ENCODE data around the gene NR1H4. TPM values are rescaled to one million over a fixed set of nuclear protein-coding genes. Genes with fewer than 3 reads are reported as not detected.

NR1H4 gene
- total and polyA plus RNA-seq, 9 of the 15 experiments (the other 6 are each of a cell fraction or from before 2014, with no cell fraction given): 0.03 TPM; not detected in 8

DNA sequence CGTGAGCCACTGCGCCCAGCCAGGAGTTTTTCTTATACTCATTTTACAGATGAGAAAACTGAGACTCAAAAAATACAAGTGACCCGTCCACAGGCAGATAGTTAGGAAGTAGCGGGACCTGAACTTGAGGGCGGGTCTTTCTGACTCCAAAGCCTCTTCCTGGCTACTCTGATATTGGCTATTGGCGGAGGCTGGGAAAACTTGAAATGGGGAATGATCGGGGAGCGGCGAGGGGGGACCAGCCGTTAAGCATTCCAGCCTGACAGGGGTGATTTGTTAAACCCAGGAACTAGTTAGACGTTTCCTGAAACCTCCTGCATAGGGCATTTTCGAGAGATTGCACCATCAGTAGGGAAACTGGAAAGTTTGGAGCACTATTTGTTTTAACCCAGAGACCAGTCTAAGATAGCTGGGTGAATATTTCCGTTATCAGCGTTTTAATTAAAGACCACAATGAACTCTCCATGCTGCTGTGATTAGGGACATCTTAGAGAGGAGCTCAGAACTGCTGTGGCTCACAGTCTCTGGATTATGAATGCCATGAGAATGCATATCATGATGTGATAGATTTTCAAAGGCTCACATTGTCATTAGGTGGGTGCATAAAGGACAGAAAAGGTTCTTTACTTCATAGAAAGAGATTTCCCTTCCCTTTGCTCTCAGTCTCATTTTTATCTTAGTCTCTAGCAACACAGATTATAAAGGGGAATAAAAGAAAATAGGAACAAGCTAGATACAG is 2.5 kb downstream of the NR1H4 start:
- DNase-seq (ENCODE audit: extremely low read depth in 1 of 4, low spot score in 3 of 4) (no peak), FAIRE-seq (no peak), ATAC-seq (no peak)
- Histone ChIP-seq H3K4me3 (no peak overlapping the region), H3K27me3 (ENCODE audit: control insufficient read depth in 2 of 2, insufficient read depth in 2 of 2, low read length in 2 of 2) (no peaks in the 10 kb centered on the region; a peak in 1 of 5 replicates), H3K4me1 (replicated peaks in 1 of 2; ENCODE audit: control insufficient read depth in 2 of 2, insufficient read depth in 2 of 2, low read length in 2 of 2) (no peaks in the 10 kb centered on the region), H3K9me3 (replicated peaks; ENCODE audit: control insufficient read depth, insufficient read depth, low read depth, low read length) (no peaks in the 10 kb centered on the region), H3K4me2 (ENCODE audit: insufficient read depth, low read length) (no peak overlapping the region), H3K9me1 (ENCODE audit: control insufficient read depth, insufficient read depth, low read length) (no peaks in the 10 kb centered on the region), H3K36me3 (ENCODE audit: control insufficient read depth, insufficient read depth, low read length) (no peaks in the 10 kb centered on the region), H3K9ac (ENCODE audit: insufficient read depth in 1 of 2, low read depth in 2 of 2, low read length in 2 of 2) (no peak overlapping the region), H3K79me2 (ENCODE audit: control insufficient read depth, insufficient read depth, low read length) (no peaks in the 10 kb centered on the region), H4K20me1 (replicated peaks; ENCODE audit: control insufficient read depth, insufficient read depth, low read length) (no peaks in the 10 kb centered on the region), H3K27ac (ENCODE audit: extremely low read depth, low read depth, low read length) (no peak overlapping the region), H2AFZ (ENCODE audit: low read depth, low read length) (no peak overlapping the region)
- in situ Hi-C loops (cut with MboI): no loop called here
- TF ChIP-seq, protein P1, sequence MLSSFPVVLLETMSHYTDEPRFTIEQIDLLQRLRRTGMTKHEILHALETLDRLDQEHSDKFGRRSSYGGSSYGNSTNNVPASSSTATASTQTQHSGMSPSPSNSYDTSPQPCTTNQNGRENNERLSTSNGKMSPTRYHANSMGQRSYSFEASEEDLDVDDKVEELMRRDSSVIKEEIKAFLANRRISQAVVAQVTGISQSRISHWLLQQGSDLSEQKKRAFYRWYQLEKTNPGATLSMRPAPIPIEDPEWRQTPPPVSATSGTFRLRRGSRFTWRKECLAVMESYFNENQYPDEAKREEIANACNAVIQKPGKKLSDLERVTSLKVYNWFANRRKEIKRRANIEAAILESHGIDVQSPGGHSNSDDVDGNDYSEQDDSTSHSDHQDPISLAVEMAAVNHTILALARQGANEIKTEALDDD (IDR thresholded peaks at IDR 0.05): no peak
- no peak for TF ChIP-seq SRSF7 (optimal IDR thresholded peaks at IDR 0.05; ENCODE audit: low read depth, low read length)
- TF ChIP-seq POLR2AphosphoS2 (IDR thresholded peaks at IDR 0.05; ENCODE audit: low read length): no peak
- POLR2A ChIA-PET: interaction anchor here (0.5 kb wide), 1 partner anchor 32 kb away, joined by 4 read pairs; no protein-coding TSS in a partner anchor
- CTCF ChIA-PET (ENCODE audit: low intra/inter-chr PET ratio): no interaction called here
- intact Hi-C loops (cut with micrococcal nuclease): loop anchor here (5.0 kb wide), 1 partner anchor 129 kb away; no protein-coding TSS in a partner anchor
- WGBS (ENCODE audit: insufficient coverage, low coverage, missing lambda C conversion rate): 1% methylated on average over 14 of the region's 14 CpGs
- no TSS peak for BruUV-seq (replicated peaks)

GRCh38 chr12:100481021-100481420 is 7.4 kb downstream of the NR1H4 start:
- FAIRE-seq (no peak), ATAC-seq (no peak), DNase-seq (ENCODE audit: extremely low read depth in 1 of 4, low spot score in 3 of 4) (no peak)
- BruUV-seq (replicated peaks): no TSS peak
- no peak overlapping the region for H3K27ac ChIP-seq (ENCODE audit: extremely low read depth, low read depth, low read length)
- WGBS (ENCODE audit: insufficient coverage, low coverage, missing lambda C conversion rate): 1% methylated on average over 5 of the region's 5 CpGs
- intact Hi-C loops (cut with micrococcal nuclease): no loop called here
- H3K27me3 ChIP-seq (ENCODE audit: control insufficient read depth in 2 of 2, insufficient read depth in 2 of 2, low read length in 2 of 2): no peaks in the 10 kb centered on the region
- H2AFZ ChIP-seq (ENCODE audit: low read depth, low read length): no peak overlapping the region
- no peaks in the 10 kb centered on the region for H4K20me1 ChIP-seq (replicated peaks; ENCODE audit: control insufficient read depth, insufficient read depth, low read length)
- H3K36me3 ChIP-seq (ENCODE audit: control insufficient read depth, insufficient read depth, low read length): no peaks in the 10 kb centered on the region
- H3K4me2 ChIP-seq (ENCODE audit: insufficient read depth, low read length): no peak overlapping the region
- ChIA-PET CTCF (ENCODE audit: low intra/inter-chr PET ratio) (no interaction called here), POLR2A (interaction anchor here (0.6 kb wide), 1 partner anchor 440 kb away, joined by 3 read pairs; no protein-coding TSS in a partner anchor)
- TF ChIP-seq, protein P2, sequence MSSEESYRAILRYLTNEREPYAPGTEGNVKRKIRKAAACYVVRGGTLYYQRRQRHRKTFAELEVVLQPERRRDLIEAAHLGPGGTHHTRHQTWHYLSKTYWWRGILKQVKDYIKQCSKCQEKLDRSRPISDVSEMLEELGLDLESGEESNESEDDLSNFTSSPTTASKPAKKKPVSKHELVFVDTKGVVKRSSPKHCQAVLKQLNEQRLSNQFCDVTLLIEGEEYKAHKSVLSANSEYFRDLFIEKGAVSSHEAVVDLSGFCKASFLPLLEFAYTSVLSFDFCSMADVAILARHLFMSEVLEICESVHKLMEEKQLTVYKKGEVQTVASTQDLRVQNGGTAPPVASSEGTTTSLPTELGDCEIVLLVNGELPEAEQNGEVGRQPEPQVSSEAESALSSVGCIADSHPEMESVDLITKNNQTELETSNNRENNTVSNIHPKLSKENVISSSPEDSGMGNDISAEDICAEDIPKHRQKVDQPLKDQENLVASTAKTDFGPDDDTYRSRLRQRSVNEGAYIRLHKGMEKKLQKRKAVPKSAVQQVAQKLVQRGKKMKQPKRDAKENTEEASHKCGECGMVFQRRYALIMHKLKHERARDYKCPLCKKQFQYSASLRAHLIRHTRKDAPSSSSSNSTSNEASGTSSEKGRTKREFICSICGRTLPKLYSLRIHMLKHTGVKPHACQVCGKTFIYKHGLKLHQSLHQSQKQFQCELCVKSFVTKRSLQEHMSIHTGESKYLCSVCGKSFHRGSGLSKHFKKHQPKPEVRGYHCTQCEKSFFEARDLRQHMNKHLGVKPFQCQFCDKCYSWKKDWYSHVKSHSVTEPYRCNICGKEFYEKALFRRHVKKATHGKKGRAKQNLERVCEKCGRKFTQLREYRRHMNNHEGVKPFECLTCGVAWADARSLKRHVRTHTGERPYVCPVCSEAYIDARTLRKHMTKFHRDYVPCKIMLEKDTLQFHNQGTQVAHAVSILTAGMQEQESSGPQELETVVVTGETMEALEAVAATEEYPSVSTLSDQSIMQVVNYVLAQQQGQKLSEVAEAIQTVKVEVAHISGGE (CRISPR knock-in tag; IDR thresholded peaks at IDR 0.05): no peak
- TF ChIP-seq SMARCE1 (IDR thresholded peaks at IDR 0.05) (no peak), ZNF146 (CRISPR knock-in tag; IDR thresholded peaks at IDR 0.05; ENCODE audit: unreplicated experiment) (no peak)
- no peaks in the 10 kb centered on the region for H3K4me1 ChIP-seq (replicated peaks in 1 of 2; ENCODE audit: control insufficient read depth in 2 of 2, insufficient read depth in 2 of 2, low read length in 2 of 2)
- H3K4me3 ChIP-seq: no peak overlapping the region
- H3K9me1 ChIP-seq (ENCODE audit: control insufficient read depth, insufficient read depth, low read length): no peaks in the 10 kb centered on the region
- no peaks in the 10 kb centered on the region for H3K79me2 ChIP-seq (ENCODE audit: control insufficient read depth, insufficient read depth, low read length)
- in situ Hi-C loops (cut with MboI): no loop called here
- H3K9me3 ChIP-seq (replicated peaks; ENCODE audit: control insufficient read depth, insufficient read depth, low read depth, low read length): no peaks in the 10 kb centered on the region
- H3K9ac ChIP-seq (ENCODE audit: insufficient read depth in 1 of 2, low read depth in 2 of 2, low read length in 2 of 2): no peak overlapping the region

Data from K562 (cell line).